ENCODE results near the gene EEF1A1.
"Not testable (repeated sequence)": the region's sequence is repeated elsewhere in the genome, so short reads cannot be mapped to it uniquely, and the experiment has no call there.

- not testable (repeated sequence) for TF ChIP-seq CTCF (conservative IDR thresholded peaks at IDR 0.05 in 1 of 2, IDR thresholded peaks at IDR 0.05 in 1 of 2; ENCODE audit: low read depth in 1 of 2, low read length in 2 of 2); EZH2 (IDR thresholded peaks at IDR 0.05; ENCODE audit: low read length, missing control alignments)
Measured at GRCh38 chr6:73559399-73559794, 38.6 kb upstream of the EEF1A1 start.
